ENCODE measurements around the gene SLC37A2.

The SLC37A2 gene

DNA sequence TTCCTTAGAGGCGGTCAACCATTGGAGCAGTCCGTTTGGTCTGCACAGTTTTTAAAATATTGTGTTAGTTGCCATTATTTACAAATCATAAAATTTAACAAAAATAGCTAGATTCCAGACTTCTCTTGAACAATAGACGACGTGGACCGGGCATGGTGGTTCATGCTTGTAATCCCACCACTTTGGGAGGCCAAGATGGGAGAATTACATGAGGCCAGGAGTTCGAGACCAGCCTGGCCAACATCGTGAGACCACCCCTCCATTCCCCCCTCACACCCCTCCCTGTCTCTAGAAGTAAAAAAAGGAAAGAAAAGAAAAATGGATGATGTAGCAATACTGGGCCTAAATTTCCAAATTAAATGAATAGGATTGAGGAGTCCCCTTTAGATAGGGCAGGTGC lies 965 bp downstream of the SLC37A2 start:
- Histone ChIP-seq H3K27me3 (peaks cover 0 to 3% of the 10 kb centered on the region in 2 donors), H3K4me1 (peaks cover 0 to 16% (median 10%) of the 10 kb centered on the region in 4 donors), H3K4me3 (peak overlapping the region; percentile 61 to 62), H3K36me3 (no peaks in the 10 kb centered on the region), H3K9me3 (no peaks in the 10 kb centered on the region), H3K27ac (peak overlapping the region in 1 of 2 donors; percentile 74)
- intact Hi-C loops (cut with DNase I; ENCODE audit: low total_unique reads) = loop anchor here (2.0 kb wide), 1 partner anchor 77 kb away; no protein-coding TSS in a partner anchor
- DNase-seq = no peak
- TF ChIP-seq, protein P1, sequence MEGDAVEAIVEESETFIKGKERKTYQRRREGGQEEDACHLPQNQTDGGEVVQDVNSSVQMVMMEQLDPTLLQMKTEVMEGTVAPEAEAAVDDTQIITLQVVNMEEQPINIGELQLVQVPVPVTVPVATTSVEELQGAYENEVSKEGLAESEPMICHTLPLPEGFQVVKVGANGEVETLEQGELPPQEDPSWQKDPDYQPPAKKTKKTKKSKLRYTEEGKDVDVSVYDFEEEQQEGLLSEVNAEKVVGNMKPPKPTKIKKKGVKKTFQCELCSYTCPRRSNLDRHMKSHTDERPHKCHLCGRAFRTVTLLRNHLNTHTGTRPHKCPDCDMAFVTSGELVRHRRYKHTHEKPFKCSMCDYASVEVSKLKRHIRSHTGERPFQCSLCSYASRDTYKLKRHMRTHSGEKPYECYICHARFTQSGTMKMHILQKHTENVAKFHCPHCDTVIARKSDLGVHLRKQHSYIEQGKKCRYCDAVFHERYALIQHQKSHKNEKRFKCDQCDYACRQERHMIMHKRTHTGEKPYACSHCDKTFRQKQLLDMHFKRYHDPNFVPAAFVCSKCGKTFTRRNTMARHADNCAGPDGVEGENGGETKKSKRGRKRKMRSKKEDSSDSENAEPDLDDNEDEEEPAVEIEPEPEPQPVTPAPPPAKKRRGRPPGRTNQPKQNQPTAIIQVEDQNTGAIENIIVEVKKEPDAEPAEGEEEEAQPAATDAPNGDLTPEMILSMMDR (IDR thresholded peaks at IDR 0.05) = no peak

DNA sequence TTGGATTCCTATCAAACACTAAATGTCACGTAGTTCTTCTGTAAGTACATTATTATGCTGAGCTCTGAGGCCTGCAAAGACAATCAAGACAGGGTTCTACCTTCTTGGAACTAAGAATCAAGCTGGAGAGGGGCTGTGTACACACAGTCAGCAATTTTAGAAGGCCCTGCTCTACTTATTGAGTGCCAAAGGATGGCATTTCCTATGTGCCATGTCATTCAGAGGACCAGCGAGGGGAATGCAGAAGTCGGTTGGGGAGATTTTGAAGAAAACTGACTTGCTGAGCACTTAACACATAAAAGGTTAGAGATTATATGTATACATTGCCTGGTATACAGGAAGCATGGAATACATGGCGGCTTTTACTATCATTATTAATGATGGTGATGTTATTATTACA lies 5.3 kb downstream of the SLC37A2 start:
- no peak for DNase-seq
- Histone ChIP-seq H3K36me3 (no peaks in the 10 kb centered on the region), H3K4me3 (no peak overlapping the region), H3K9me3 (no peaks in the 10 kb centered on the region), H3K27me3 (peaks cover 0 to 22% of the 10 kb centered on the region in 2 donors), H3K27ac (no peak overlapping the region), H3K4me1 (peaks cover 0 to 14% (median 8%) of the 10 kb centered on the region in 4 donors)
- TF ChIP-seq, protein P1 (IDR thresholded peaks at IDR 0.05) = no peak
- intact Hi-C loops (cut with DNase I; ENCODE audit: low total_unique reads) = no loop called here

DNA sequence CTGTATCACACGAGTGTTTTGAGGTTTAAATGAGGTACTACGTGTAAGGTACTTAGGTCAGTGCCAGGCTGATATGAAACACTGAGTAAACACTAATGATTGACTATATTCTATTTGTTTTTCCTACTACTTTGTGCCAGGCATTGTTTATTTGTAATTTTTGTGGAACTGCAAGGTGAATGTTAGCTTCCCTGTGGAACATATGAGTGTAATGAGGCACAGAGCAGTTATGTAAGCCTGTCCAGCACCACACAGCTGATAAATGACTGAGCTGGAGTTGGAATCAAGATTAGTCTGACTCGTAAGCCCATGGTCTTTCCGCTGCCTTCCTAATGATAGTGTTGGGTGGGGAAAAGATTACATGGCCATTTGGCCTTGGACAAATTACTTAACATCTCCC lies 5.9 kb downstream of the SLC37A2 start:
- intact Hi-C loops (cut with DNase I; ENCODE audit: low total_unique reads) = no loop called here
- peaks cover 0 to 27% of the 10 kb centered on the region in 2 donors for H3K27me3 ChIP-seq
- no peak overlapping the region for H3K4me3 ChIP-seq
- no peaks in the 10 kb centered on the region for H3K36me3 ChIP-seq
- TF ChIP-seq, protein P1 (IDR thresholded peaks at IDR 0.05) = no peak
- no peak overlapping the region for H3K27ac ChIP-seq
- no peaks in the 10 kb centered on the region for H3K9me3 ChIP-seq
- no peak for DNase-seq
- peaks cover 0 to 8% (median 1%) of the 10 kb centered on the region in 4 donors for H3K4me1 ChIP-seq

DNA sequence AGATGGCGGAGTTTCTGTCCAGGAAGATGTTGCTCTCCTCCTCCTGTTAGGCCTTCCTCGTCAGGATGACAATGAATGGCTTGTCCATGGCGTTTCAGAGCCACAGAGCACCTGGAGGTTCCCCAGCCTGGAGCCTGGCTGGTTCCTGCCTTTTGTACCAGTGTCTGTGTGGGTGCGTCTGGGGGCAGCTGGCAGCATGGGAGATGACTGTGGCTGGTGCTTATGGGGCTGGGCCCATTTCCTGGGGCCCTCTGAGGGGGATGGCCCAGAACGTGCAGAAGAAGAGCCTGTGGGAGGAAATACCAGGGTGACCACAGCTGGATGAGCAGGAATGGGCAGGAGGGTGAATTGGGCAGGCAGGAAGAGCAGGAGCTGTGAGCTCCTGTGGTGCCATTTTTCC lies 6.7 kb downstream of the SLC37A2 start:
- Histone ChIP-seq H3K9me3 (no peaks in the 10 kb centered on the region), H3K4me3 (no peak overlapping the region), H3K27ac (no peak overlapping the region), H3K36me3 (no peaks in the 10 kb centered on the region), H3K4me1 (peaks cover 0 to 6% (median 0%) of the 10 kb centered on the region in 4 donors), H3K27me3 (peaks cover 0 to 27% of the 10 kb centered on the region in 2 donors)
- intact Hi-C loops (cut with DNase I; ENCODE audit: low total_unique reads) = no loop called here
- TF ChIP-seq, protein P1 (IDR thresholded peaks at IDR 0.05) = no peak
- no peak for DNase-seq

DNA sequence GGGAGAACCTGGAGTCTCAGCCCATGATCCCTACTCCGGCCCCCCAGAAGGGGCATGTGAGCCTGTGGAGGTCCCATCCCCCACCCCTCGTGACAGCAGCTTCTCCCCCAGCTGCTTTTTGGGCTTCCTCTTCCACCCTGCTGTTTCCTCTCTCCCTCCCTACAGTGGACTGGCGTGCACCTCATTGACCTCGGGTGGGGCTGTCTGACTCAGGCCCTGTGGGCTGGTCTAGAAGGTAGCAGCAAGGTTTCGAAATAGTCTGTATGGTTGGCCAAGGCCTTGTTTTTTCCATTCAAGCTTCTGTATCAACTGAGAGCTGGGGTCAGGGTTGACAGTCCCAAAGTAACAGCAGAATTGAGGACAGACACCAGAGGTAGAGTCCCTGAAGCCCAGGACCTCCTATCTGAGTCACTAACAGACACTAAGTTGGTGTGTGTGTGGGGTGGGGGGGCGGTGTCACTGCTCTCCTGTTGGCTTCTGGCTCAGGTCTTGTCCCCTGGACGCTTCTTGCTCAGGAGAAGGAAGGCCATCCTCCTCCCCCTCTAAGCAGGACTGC lies 7.7 kb downstream of the SLC37A2 start:
- H3K4me1 ChIP-seq = peaks cover 0 to 6% (median 0%) of the 10 kb centered on the region in 4 donors
- no peaks in the 10 kb centered on the region for H3K36me3 ChIP-seq
- intact Hi-C loops (cut with DNase I; ENCODE audit: low total_unique reads) = no loop called here
- no peak overlapping the region for H3K27ac ChIP-seq
- peaks cover 0 to 27% of the 10 kb centered on the region in 2 donors for H3K27me3 ChIP-seq
- no peaks in the 10 kb centered on the region for H3K9me3 ChIP-seq
- peak; percentile 76 to 81 for DNase-seq
- no peak overlapping the region for H3K4me3 ChIP-seq
- TF ChIP-seq, protein P1 (IDR thresholded peaks at IDR 0.05) = no peak
